NB4 (cell line): ENCODE data around the gene ZNF831.

Source experiments
- DNase-seq: peaks from one replicate; pipeline ENCODE4 v3.0.0; 2010; ENCODE audit warnings: low read depth
- H3K4me3 ChIP-seq: one replicate; pipeline ENCODE4 v1.5.1; 2011; ENCODE audit warnings: mild to moderate bottlenecking, low read depth, low read length, moderate library complexity
- MYC ChIP-seq: IDR thresholded peaks from 2 replicates; pipeline ENCODE4 v1.6.1; 2011; ENCODE audit warnings: low read depth, low read length
- POLR2A ChIP-seq: IDR thresholded peaks from 2 replicates; pipeline ENCODE4 v1.6.1; 2011; ENCODE audit warnings: mild to moderate bottlenecking; ENCODE audit not compliant: insufficient read length; ENCODE audit errors: extremely low read depth
- TF ChIP-seq, protein P1 (sequence below): IDR thresholded peaks from one replicate; pipeline ENCODE4 v1.5.1; 2012; ENCODE audit warnings: low read depth, low read length
- TF ChIP-seq, protein P2 (sequence below): IDR thresholded peaks from 2 replicates; pipeline ENCODE4 v1.6.1; 2011; ENCODE audit warnings: low read depth, low read length

Gene ZNF831

DNA sequence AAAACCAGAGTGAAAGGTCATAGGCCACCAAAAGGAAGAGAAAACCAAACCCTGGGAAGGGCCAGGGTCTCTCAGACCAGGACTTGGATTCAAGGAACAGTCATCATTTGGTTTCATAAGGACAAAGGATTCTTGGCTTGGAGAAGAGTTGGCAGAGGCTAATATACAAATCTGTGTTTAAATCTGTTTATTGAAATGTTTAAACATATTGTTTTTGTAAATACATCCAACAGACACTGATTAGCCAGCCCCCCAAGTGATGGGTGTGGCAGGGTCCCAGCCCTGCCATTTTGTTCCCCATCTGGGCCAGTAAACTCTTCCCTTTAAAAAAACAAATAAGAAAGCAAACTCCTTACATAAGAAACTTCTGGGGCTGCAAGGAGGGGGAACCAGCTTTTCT, 6.1 kb upstream of the ZNF831 start:
- no peak overlapping the region for H3K4me3 ChIP-seq
- DNase-seq, result no peak
- TF ChIP-seq MYC (no peak), POLR2A (no peak)
- TF ChIP-seq, protein P1, sequence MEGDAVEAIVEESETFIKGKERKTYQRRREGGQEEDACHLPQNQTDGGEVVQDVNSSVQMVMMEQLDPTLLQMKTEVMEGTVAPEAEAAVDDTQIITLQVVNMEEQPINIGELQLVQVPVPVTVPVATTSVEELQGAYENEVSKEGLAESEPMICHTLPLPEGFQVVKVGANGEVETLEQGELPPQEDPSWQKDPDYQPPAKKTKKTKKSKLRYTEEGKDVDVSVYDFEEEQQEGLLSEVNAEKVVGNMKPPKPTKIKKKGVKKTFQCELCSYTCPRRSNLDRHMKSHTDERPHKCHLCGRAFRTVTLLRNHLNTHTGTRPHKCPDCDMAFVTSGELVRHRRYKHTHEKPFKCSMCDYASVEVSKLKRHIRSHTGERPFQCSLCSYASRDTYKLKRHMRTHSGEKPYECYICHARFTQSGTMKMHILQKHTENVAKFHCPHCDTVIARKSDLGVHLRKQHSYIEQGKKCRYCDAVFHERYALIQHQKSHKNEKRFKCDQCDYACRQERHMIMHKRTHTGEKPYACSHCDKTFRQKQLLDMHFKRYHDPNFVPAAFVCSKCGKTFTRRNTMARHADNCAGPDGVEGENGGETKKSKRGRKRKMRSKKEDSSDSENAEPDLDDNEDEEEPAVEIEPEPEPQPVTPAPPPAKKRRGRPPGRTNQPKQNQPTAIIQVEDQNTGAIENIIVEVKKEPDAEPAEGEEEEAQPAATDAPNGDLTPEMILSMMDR, result no peak
- TF ChIP-seq, protein P2, sequence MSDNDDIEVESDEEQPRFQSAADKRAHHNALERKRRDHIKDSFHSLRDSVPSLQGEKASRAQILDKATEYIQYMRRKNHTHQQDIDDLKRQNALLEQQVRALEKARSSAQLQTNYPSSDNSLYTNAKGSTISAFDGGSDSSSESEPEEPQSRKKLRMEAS, result no peak

DNA sequence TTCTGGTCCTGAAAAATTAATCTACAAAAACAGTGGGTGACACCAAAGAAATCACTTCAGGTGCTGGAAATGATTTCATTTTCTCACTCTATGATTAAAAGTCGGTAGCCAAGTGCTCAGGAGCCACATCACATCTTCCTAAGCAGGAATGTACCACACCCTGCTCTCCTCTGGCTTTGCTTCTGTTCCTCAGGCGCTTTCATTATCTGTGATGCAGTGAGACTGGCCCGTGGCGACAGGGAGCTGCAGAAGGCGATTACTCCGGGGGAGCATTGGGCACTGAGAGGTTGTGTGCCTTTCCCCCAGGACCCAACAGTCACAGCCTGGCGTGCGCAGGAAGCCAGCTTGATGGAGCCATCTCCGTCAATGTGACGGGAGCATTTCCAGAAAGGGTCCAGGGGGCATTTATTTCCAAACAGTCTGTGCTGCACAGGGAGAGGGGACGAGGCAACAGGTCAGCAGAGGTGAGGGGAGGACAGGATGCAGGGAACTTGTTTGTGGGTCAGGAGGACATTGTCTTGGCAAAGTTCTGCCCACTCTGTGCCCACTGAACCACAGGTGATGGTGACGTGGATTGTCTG, 5.6 kb upstream of the ZNF831 start:
- no peak for DNase-seq
- TF ChIP-seq MYC, result no peak
- TF ChIP-seq, protein P1, result no peak
- TF ChIP-seq, protein P2, result no peak
- no peak for TF ChIP-seq POLR2A

DNA sequence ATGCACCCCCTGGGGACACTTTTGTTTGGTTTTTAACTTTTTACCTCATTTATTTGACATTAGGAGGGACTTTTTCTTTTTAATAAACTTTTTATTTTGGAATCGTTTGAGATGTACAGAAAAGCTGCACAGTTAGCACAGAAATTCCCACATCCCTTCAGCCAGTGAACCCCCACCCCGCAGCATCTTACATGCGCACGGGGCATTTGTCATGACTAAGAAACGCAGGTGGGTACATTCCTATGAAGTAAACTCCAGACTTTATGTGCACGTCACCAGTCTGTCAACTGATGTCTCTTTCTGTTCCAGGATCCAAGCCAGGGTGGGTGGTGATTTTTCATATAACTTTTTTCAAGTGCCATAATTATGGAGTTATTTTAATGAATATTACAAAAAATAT, 4.9 kb upstream of the ZNF831 start:
- TF ChIP-seq POLR2A, result no peak
- no peak for TF ChIP-seq MYC
- TF ChIP-seq, protein P1, result no peak
- TF ChIP-seq, protein P2, result no peak
- H3K4me3 ChIP-seq, result no peak overlapping the region
- no peak for DNase-seq

More for the DNA sequence above, 5.6 kb upstream of the ZNF831 start:
- no peak overlapping the region for H3K4me3 ChIP-seq

DNA sequence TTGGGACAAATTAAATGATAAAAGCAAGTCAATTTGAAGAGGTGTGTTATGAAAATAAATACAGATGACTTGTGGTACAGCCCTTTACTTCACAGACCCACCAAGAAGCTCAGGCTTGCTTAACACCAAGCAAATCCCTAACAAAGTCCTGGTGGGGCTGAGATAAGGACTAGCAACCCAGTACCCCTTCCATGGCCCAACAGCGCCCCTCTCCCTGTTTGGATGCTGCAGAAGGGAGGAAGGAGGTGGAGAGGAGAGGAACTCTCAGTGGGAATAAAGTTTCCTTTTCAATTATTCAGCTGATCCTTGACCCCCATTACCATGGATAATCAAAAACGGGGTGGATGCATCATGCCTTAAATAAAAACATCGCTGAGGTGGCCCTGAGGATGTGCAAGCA, 4.5 kb upstream of the ZNF831 start:
- DNase-seq, result no peak
- no peak overlapping the region for H3K4me3 ChIP-seq
- TF ChIP-seq, protein P1, result no peak
- no peak for TF ChIP-seq POLR2A
- TF ChIP-seq, protein P2, result no peak
- TF ChIP-seq MYC, result no peak

DNA sequence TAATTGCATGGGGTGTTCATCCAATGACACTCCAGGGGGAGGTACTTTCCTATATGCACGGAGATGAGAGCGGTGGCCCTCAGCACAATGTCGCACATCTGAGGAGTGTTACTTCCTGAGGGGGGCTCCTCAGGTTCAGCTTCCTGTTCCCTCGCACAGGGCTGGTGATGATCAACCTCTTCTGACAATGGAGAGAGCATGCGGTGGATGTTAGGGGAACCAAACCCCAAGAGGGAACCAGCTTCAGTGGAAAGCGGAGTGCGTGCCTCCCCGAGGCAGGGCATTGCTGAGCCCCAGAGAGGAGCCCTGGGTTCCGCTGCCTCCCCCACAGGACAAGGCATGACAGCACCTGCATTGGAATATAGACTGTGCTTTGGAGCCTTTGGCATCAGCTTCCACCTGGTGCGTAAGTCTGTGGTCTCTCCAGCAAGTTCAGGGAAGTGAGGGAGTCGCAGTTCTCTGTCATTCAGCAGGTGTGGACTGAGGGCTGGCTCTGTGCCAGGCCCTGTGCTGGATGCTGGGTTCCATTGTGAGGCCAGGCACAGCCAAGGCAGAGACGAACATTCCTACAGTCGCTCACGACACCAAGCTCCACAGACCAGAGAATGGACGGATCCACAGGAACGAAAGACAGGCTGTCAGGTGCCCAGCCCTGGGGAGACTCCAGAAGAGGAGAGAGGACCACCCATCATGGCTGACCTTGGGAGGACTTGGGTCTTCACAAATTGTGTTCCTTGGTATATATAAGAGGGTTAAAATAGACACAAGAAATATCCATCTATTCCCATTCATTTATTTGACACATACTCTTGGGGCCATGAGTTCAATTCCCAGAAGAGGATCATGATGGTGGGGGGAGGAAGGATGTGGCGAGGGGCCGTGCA, 3.9 kb upstream of the ZNF831 start:
- H3K4me3 ChIP-seq, result no peak overlapping the region
- DNase-seq, result no peak

More for the DNA sequence above, 3.9 kb upstream of the ZNF831 start:
- TF ChIP-seq, protein P1, result no peak
- TF ChIP-seq POLR2A (no peak), MYC (no peak)
- TF ChIP-seq, protein P2, result no peak
